ENCODE results near the gene SMAD6. TPM values are rescaled to one million over a fixed set of nuclear protein-coding genes. Genes with fewer than 3 reads are reported as not detected.

SMAD6 gene
- total RNA-seq, 2 experiments from 2014 or later = 0.25 to 0.41 TPM

GRCh38 chr15:66780172-66780972, 78.3 kb downstream of the SMAD6 start:
- ChIA-PET POLR2A (no interaction called here), CTCF (interaction anchor here (0.6 to 1.8 kb wide), 2 partner anchors 71 to 409 kb away, joined by 3 to 6 read pairs; no protein-coding TSS in a partner anchor)
- no peak overlapping the region for H3K4me3 Mint-ChIP-seq
- no peak for TF ChIP-seq CTCF (IDR thresholded peaks at IDR 0.05)
- H3K4me1 Mint-ChIP-seq (ENCODE audit: low read depth) = no peaks in the 10 kb centered on the region
- no peaks in the 10 kb centered on the region for H3K9me3 Mint-ChIP-seq
- no peaks in the 10 kb centered on the region for H3K27me3 Mint-ChIP-seq
- H3K27ac Mint-ChIP-seq = no peak overlapping the region
- no peak for ATAC-seq
- peak; percentile 14 for DNase-seq
- no peaks in the 10 kb centered on the region for H3K36me3 Mint-ChIP-seq (ENCODE audit: low read depth)
- intact Hi-C loops (cut with micrococcal nuclease) = no loop called here

- Mint-ChIP-seq H3K9me3 (no peaks in the 10 kb centered on the region), H3K4me3 (no peak overlapping the region), H3K27me3 (no peaks in the 10 kb centered on the region), H3K27ac (no peak overlapping the region), H3K4me1 (ENCODE audit: low read depth) (no peaks in the 10 kb centered on the region), H3K36me3 (ENCODE audit: low read depth) (no peaks in the 10 kb centered on the region)
- DNase-seq = no peak
- ChIA-PET POLR2A (no interaction called here), CTCF (no interaction called here)
- intact Hi-C loops (cut with micrococcal nuclease) = no loop called here
- TF ChIP-seq CTCF (IDR thresholded peaks at IDR 0.05) = no peak
- no peak for ATAC-seq
These were observed 79.1 kb downstream of the SMAD6 start for GRCh38 chr15:66780973-66781718.

- CTCF ChIA-PET = interaction anchor here (3.0 kb wide), 1 partner anchor 69 kb away, joined by 12 read pairs; no protein-coding TSS in a partner anchor
- POLR2A ChIA-PET = no interaction called here
- Mint-ChIP-seq H3K4me3 (no peak overlapping the region), H3K9me3 (no peaks in the 10 kb centered on the region), H3K27me3 (no peaks in the 10 kb centered on the region), H3K27ac (no peak overlapping the region), H3K4me1 (ENCODE audit: low read depth) (no peaks in the 10 kb centered on the region), H3K36me3 (ENCODE audit: low read depth) (no peaks in the 10 kb centered on the region)
- no peak for ATAC-seq
- intact Hi-C loops (cut with micrococcal nuclease) = no loop called here
- no peak for DNase-seq
- no peak for TF ChIP-seq CTCF (IDR thresholded peaks at IDR 0.05)
These were observed 80.7 kb downstream of the SMAD6 start for GRCh38 chr15:66782785-66783184.

- H3K4me1 Mint-ChIP-seq (ENCODE audit: low read depth) = no peaks in the 10 kb centered on the region
- H3K4me3 Mint-ChIP-seq = no peak overlapping the region
- TF ChIP-seq CTCF (IDR thresholded peaks at IDR 0.05) = no peak
- intact Hi-C loops (cut with micrococcal nuclease) = no loop called here
- H3K36me3 Mint-ChIP-seq (ENCODE audit: low read depth) = no peaks in the 10 kb centered on the region
- DNase-seq (no peak), ATAC-seq (no peak)
- no peaks in the 10 kb centered on the region for H3K27me3 Mint-ChIP-seq
- H3K9me3 Mint-ChIP-seq = no peaks in the 10 kb centered on the region
- ChIA-PET POLR2A (no interaction called here), CTCF (interaction anchor here (3.0 kb wide), 1 partner anchor 69 kb away, joined by 12 read pairs; no protein-coding TSS in a partner anchor)
- H3K27ac Mint-ChIP-seq = no peak overlapping the region
These were observed 81.3 kb downstream of the SMAD6 start for GRCh38 chr15:66783314-66783713.

- POLR2A ChIA-PET = no interaction called here
- DNase-seq = no peak
- no peak for TF ChIP-seq CTCF (IDR thresholded peaks at IDR 0.05)
- Mint-ChIP-seq H3K27me3 (no peaks in the 10 kb centered on the region), H3K36me3 (ENCODE audit: low read depth) (no peaks in the 10 kb centered on the region), H3K4me3 (no peak overlapping the region), H3K4me1 (ENCODE audit: low read depth) (no peaks in the 10 kb centered on the region), H3K9me3 (no peaks in the 10 kb centered on the region), H3K27ac (no peak overlapping the region)
- ATAC-seq = no peak
- CTCF ChIA-PET = interaction anchor here (3.0 kb wide), 1 partner anchor 68 kb away, joined by 12 read pairs; no protein-coding TSS in a partner anchor
- intact Hi-C loops (cut with micrococcal nuclease) = no loop called here
These were observed 81.7 kb downstream of the SMAD6 start for GRCh38 chr15:66783725-66784124.

Data from activated CD8-positive, alpha-beta T cell treated with anti-CD3 and anti-CD28 coated beads for 36 hours (primary cell).